HG02623 (cell line): ENCODE results near the gene TMEM108.

Experiments
- ATAC-seq: cut with Tn5 transposase; IDR thresholded peaks from one replicate; pipeline ENCODE4 v1.9.1; 2021; ENCODE audit warnings: moderate library complexity; ENCODE audit not compliant: unreplicated experiment

Gene TMEM108

DNA sequence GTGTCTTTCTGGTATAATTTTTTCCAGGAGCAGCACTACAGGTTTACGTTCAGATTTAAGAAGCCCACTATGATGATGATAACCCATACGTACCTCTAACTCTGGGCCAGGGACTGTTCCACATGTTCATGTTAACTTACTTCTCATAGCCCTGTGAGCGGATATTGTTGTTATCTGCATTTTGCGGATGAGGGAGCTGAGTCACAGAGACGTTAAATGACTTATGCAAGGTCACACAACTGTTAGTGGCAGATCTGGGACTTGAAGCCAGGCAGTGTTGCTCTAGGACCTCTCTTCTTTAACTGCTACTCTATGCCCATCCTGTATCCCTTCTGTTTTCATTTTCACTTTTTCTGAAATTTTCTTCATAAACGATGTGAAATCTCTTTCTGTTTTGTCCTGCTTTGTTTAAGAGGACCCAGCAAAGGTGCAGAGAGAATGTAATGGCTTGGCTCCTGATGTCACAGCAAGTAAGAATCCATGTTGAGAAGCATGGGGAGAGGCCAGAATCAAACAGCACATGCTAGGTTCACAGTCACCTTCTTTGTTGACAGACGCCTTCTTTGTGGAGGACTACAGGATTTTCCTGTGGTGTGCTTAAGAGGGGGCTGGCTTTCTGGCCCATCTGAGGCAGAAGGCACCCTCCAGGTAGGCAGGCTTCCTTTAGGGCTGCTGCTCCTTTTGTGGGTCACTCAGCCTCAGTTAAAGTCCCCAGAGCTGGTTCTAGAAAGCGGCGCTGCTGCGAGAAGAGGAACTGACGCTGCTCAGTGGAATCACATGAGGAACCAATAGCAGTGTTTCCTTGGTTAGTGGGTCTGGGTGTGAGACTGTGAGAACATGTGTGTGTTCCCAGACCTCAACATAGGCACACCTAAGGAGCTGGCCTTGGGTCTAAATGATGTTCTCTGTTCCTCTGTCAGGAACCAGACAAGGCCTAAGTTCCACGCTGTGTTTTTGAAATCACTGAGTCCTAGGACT is 121.6 kb downstream of the TMEM108 start:
- peak; percentile 56 for ATAC-seq

DNA sequence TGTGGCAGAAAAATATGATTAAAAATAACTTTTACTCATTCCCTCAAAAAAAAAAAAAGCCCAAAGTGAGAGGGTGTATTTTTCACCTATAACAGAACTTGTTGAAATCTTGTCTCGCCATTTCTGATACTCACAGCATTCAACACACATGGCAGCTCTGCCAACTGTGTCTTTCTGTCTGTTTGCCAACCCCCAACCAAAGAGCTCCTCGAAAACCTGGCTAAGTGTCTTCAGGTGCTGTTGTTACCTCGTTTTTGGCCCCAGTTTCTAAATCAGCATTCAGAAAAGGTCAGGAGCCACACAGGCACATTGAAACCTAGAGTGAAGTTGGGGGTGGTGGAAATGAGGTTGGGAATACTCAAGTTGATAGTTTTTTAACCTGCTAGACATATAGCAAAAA is 123.5 kb downstream of the TMEM108 start:
- no peak for ATAC-seq

DNA sequence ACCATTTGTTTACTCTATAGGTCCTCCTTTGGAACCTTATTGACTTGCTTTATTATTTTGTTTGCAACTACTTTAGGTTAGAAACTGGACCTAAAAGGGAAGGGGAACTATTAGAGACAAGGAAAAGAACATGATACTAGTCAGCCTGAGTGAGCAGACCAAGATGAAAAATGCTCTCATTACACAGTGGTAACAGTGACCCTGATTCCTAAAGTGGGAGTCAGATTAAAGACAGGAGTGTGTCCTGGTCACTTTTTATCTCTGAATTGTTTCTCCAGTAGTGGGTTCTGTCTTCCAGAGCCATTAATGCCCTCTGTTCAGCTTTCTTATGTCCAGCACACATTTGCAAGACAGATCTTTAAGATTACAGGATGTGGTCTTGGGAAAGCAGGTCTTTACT is 124.1 kb downstream of the TMEM108 start:
- ATAC-seq: no peak

DNA sequence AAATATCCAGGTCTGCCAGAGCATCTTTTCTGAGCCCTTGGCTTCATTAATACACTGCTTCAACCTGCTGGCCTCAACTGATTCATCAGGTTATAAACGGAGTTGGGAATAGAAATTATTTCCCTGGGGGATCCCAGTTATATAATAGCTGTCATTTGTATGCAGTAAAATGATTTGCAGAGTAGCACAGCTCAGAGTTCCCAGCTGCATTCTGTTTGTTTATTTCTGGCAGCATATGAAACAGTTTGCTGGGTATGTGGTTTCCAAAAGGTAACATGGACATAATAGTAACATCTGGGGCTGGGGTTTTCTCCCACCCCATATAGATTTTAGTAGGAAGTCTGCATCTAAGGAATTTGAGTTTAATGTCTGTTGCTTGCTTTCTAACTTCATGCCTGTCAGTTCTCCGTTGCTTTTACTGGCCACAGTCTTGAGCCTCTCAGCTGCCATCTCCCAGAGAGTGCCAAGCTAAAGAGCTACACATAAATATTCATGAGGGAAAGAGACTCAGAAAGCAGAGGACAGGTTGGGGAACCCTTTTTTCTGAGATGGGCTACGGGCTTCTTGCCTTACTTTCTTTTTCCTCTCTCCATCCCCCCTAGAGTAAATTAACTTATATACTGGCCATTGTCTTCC is 124.6 kb downstream of the TMEM108 start:
- ATAC-seq: no peak

DNA sequence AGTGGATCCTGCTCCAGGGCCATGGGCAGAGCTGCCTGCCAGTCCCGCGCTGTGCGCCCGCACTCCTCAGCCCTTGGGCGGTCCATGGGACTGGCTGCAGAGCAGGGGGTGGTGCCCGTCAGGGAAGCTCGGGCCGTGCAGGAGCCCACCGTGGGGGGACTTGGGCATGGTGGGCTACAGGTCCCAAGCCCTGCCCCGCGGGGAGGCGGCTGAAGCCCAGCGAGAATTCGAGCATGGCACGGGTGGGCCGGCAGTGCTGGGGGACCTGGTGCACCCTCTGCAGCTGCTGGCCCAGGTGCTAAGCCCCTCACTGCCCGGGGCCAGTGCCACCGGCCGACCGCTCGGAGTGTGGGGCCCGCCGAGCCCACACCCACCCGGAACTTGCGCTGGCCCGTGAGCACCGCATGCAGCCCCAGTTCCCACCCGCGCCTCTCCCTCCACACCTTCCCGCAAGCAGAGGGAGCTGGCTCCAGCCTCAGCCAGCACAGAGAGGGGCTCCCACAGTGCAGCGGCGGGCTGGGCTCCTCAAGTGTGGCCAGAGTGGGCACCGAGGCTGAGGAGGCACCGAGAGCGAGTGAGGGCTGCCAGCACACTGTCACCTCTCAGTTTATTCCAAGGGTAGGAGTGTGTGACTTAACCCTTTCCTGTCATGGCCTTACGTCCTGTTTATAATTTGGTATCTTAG is 129.3 kb downstream of the TMEM108 start:
- no peak for ATAC-seq

DNA sequence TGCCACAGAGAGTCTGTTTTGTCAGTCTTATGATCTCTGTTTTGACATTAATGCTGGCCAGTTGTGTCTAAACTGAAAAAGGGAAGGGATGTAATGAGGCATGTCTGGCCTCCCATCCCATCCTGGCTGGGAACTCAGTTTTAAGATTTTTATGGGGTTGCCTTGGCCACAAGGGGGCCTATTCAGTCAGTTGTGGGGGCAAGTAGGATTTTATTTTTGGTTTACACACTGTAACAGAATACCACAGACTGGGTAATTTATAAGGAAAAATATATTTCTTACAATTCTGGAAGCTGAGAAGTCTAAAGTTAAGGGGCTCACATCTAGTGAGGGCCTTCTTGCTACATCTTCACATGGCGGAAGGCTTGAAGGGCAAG is 129.8 kb downstream of the TMEM108 start:
- ATAC-seq: no peak

DNA sequence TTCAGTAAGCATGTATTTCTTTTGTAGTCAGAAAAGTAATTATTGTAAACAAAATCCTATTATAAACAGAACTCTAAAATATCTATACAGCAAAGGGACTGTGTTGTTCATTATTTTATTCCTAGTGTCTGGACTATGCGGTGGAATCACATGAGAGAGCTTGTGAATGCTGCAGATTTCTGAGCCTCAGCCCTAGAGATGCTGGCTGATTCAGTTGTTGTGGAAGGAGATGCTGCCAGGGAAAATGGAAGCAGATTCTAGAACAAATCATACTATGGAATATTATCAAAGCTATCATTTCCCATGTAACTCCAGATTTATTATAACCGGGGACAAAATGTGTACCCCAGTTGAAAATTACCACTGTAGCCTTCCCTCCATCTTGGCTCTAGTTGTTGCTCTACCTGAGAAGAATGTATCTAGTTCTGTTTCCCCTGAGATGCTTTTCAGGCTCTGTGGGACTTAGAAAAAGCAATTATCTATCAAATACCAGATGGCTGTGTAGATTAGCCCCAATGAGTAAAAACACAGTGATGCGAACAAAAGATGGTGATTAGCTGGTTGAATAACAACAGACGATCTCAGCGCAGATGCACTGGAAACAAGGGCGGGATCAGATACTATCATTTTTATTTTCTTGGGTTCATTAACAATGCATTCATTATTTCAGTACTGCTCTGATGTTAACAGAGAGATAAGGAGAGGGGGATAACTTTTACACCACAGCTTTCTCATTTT is 131.3 kb downstream of the TMEM108 start:
- ATAC-seq: no peak

DNA sequence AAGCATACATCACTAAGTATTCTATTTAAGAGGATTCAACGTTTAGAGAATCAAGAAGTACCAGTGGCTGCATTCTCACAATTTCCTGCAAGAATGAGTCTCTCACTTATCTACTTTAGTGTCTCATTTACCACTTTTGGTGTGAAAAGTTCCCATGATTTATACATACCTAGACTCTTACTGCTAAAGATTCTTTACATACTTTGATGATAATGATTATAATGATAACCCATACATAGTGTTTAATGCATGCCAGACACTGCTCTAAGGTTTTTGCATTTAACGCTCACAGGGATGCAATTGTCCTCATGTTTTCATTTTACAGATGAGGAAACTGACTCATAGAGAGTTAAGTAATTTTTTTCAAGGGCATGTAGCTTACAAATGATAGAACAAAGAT is 133.6 kb downstream of the TMEM108 start:
- ATAC-seq: no peak

DNA sequence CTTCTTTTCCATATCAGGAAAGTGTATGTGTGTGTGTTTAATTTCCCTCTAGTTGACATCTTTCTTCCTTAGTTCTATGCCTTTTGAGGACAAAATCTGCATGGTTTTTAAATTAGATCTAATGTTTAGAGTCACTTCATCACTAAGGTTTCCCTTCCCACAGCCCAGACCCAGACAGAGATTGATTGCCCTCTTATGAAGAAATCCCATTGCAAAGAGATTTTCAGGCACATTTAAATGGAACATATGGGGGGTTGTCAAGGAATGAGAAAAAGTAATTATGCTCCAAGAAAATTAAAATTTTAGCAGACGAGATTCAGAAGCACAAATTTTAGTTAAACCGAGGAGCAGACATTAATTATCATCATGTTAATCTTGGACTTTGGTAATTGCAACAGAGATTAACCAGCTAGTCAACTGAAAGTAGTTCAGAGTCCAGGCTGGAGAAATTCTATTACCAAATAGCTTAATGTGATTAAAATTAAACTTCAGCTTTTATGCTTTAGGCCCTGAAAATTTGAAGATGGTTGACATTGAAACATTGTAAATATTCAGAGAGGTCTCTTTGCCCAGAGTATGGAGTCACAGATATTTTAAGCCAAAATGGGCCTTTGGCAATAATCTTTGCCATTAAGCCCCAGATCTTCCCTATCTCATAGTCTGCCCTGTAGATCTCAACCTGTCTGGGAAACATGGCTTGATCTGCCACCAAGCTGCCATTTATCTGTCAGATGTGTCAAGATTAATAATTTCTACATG is 143.4 kb downstream of the TMEM108 start:
- ATAC-seq: no peak

DNA sequence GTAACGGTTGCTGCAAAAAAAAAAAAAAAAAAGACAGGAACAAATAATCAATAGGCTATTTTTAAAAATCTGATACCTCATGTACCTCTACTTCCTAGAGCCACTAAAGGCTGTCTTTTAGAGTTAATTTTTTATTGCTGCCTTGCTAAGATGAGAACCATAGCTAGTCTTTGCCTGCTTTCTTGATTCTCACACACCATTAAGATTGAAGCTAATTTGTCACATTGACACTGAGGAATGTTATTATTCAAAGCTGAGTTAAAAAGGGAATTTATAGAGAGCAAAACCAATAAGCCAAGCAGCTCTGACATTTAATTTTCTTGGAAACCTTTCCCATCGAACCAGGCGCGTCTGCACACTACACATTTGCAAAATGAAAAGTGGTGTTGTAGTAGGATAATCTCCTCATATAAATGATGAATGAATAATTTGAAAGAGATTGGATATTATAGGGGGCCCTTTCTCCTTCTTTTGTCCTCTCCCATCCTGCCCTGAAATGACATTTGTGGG is 149.7 kb downstream of the TMEM108 start:
- no peak for ATAC-seq

DNA sequence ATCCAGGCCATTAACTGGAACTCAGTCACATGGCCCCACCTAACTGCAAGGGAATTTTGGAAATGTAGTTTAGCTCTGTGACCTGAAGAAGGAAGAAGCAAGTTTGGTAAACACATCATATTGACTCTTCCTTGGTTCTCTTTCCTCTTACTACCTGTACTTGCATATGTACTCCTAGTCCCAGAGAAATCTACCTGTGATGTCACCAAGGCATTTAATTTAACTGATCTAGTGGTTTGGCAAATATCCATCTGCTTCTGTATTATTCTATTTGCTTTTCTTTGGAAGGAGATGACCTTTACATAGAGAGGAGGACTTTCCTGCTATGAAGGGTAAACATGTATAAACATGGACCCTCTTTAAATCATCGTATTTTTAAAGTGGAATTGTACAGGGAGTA is 150.8 kb downstream of the TMEM108 start:
- ATAC-seq: no peak

DNA sequence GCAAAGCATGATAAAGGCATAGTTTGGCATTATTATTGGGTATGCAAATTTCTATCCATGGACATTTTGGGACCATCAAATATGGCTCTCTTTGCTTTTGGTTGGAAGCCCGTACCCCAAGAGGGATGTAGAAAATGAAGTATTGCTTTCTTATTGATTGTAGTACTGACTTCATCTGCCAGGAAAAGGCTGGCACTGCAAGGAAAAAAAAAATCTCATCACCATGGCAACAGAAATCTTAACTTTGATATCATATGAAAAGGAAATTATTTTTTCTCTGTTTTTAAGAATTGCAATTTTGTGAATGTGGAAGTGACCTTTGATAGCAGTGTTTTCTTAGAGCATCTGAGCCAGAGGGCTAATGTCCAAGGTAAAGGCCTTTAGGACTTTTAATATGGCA is 151.7 kb downstream of the TMEM108 start:
- ATAC-seq: no peak

DNA sequence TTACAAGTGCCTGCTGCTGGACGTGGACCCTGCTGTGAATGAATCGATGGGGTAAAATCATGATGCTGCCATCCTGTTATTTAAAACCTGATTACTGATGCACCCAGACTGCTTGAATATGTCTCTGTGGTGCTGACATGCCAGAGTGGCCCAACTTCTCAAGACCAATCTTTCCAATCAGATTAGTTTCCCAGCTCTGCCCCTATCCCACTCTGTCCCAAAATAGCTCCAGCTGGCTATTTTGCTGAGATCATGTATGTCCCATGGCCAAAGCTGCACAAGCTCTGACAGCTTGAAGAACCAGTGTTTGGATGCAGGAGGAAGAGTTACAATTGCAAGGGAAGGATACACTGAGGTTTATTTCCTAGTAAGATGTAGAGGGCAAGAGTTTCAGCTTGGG is 153.6 kb downstream of the TMEM108 start:
- ATAC-seq: no peak

DNA sequence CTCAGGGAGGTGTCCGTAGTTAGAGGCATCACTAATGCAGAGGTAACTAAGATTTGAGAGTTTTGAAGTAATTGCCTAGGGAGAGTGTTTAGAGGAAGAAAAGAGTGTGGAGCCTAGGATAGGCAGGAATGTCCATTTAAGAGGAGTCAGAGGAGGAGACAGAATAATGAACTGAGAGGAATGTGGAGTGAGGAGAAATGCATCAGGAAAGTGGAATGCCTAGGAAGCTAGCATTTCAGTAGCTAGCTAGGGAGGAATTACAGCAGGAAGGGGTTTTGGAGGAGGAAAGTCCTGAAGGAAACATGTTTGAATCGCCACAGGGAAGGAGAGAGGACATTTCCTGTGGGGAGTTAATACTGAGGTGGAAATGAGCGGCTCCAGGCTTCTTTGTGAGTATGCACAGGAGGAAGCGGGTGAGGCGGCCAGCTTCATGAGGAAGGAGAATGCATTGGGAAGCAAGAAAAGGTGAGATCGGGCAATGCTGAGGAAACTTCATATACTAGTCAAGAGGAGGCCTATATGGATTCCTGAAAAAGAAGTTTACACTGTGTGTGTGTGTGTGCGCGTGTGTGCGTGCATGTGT is 154.3 kb downstream of the TMEM108 start:
- no peak for ATAC-seq

DNA sequence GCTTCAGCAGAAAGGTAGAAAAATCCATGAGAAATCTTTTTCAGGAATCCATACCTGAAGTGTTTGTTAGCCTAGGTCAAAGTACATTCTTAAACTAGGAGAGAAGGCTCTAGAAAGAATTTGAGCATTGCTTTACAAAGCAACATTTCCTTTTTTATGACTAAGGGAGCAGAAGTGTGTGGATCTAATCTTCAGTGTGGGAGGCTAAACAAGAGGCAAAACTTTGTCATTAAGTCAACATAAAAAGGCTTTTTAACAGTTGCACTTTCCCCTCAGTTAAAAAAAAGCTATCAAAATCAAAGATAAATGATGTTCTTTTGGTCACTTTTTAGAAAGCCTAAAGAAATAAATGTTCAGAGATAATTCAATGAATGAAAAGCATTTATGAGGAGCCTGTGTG is 154.8 kb downstream of the TMEM108 start:
- no peak for ATAC-seq

DNA sequence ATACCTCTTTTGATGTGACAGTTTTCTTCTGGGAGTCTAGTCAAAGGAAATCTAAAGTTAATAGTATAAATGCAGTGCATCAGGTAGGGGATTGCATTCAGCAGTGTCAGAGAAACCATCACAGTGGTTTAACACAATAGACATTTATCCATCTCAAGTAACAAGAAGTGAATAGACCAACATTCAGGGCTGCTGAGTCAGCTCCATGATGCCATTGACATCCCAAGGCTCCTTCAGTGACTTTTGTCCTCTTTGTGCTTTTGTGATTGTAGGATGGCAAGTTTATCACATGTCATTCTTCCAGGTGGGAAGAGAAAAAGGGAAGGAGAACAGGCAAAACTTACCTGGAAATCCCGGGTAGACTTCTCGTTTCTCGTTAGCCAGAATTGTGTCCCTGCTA is 158.3 kb downstream of the TMEM108 start:
- no peak for ATAC-seq

DNA sequence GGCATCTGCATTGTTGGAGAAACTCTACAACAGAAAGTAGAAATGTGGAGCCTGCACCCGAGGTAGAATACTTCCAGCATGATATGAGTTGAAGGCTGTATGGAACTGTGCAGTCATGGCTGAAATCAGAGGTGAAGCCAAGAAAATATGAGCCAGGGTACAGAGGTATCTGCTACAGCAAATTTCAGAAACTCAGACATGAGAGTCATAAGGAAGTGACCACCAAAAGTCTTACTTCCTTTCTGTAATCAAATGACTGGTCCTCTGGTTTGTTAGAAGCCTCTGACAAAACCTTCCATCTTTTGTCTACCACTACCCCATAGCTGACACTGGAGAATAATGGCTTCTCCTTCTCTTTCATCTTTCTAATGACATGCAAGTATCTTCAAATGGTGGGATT is 159.4 kb downstream of the TMEM108 start:
- no peak for ATAC-seq

DNA sequence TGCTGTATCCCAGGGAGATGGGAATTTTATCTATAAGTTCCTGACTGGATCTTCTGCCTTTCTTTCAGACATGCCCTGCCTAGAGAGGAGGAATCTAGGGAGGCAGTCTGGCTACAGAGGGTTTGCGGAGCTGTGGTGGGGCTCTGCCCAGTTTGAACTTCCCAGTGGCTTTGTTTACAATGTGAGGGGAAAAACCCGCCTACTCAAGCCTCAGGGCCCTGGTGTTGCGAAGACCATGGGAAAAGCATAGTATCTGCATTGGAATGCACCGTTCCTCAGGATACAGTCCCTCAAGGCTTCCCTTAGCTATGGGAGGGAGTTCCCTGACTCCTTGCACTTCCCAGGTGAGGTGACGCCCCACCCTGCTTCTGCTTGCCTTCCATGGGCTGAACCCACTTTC is 168.7 kb downstream of the TMEM108 start:
- no peak for ATAC-seq

DNA sequence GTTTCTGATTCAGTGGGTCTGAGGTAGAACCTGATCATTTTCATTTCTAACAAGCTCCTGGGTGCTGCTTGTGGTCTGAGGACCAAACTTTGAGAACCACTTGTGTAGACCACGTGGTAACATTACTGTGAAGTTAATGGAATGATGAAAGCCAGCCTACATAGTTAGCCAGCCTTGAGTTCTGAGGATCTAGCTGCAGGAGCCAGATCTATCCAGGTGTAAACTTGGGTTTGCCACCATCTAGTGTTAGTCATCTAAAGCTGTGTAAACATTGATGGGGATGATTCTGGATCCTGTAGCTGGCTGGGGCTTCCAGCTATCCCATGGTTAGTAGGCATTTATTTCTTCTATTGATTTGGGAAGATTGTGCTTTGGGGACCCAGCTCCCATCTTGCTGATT is 170.0 kb downstream of the TMEM108 start:
- no peak for ATAC-seq
